H9 (cell line): Measurements from ENCODE around the gene TIPARP. TPM values are rescaled to one million over a fixed set of nuclear protein-coding genes. Genes with fewer than 3 reads are reported as not detected.

ENCODE experiments used
- DNase-seq: peaks from one replicate; pipeline ENCODE4 v3.0.0-alpha.2; 2017
- H2AFZ ChIP-seq: one replicate; pipeline ENCODE4 v1.6.1; 2013; ENCODE audit warnings: mild to moderate bottlenecking, low read length, control low read depth, moderate library complexity
- H2AK5ac ChIP-seq: 2 replicates; pipeline ENCODE4 v1.6.1; 2013; ENCODE audit warnings: low read length, control low read depth, mixed read lengths; ENCODE audit not compliant: insufficient read length
- H2BK120ac ChIP-seq: one replicate; pipeline ENCODE4 v1.6.1; 2013; ENCODE audit warnings: low read depth, mild to moderate bottlenecking, low read length, control low read depth, inconsistent platforms; ENCODE audit not compliant: poor library complexity, severe bottlenecking
- H2BK12ac ChIP-seq: 2 replicates; pipeline ENCODE4 v1.6.1; 2013; ENCODE audit warnings: low read length, control low read depth, mixed read lengths, low read depth; ENCODE audit not compliant: insufficient read length
- H2BK15ac ChIP-seq: 2 replicates; pipeline ENCODE4 v1.6.1; 2013; ENCODE audit warnings: low read depth, low read length, control low read depth
- H2BK20ac ChIP-seq: one replicate; pipeline ENCODE4 v1.6.1; 2013; ENCODE audit warnings: low read depth, mild to moderate bottlenecking, low read length, control low read depth, inconsistent platforms; ENCODE audit not compliant: poor library complexity, severe bottlenecking
- H2BK5ac ChIP-seq: 2 replicates; pipeline ENCODE4 v1.6.1; 2013; ENCODE audit warnings: low read length, control low read depth, mixed read lengths; ENCODE audit not compliant: insufficient read length
- H3K14ac ChIP-seq: 2 replicates; pipeline ENCODE4 v1.6.1; 2013; ENCODE audit warnings: low read length, control low read depth; ENCODE audit not compliant: insufficient read depth
- H3K18ac ChIP-seq: 2 replicates; pipeline ENCODE4 v1.6.1; 2013; ENCODE audit warnings: low read depth, mild to moderate bottlenecking, mixed read lengths, low read length, control low read depth; ENCODE audit not compliant: insufficient read length
- H3K23ac ChIP-seq: 2 replicates; pipeline ENCODE4 v1.6.1; 2013; ENCODE audit warnings: low read length, control low read depth, mixed read lengths, low read depth; ENCODE audit not compliant: insufficient read length
- H3K23me2 ChIP-seq: 2 replicates; pipeline ENCODE4 v1.6.1; 2013; ENCODE audit warnings: low read depth, mild to moderate bottlenecking, mixed read lengths, low read length, control low read depth; ENCODE audit not compliant: insufficient read length, poor library complexity, severe bottlenecking
- H3K27ac ChIP-seq: 2 replicates; pipeline ENCODE4 v1.5.1; 2013; ENCODE audit warnings: low read length, control low read depth, mixed read lengths, low read depth; ENCODE audit not compliant: insufficient read length
- H3K27me3 ChIP-seq: 2 replicates; pipeline ENCODE4 v1.6.1; 2013; ENCODE audit warnings: low read length, control low read depth, inconsistent platforms; ENCODE audit not compliant: insufficient read depth
- H3K4ac ChIP-seq: 2 replicates; pipeline ENCODE4 v1.6.1; 2013; ENCODE audit warnings: low read depth, mild to moderate bottlenecking, control low read depth, inconsistent platforms, low read length, moderate library complexity
- H3K4me1 ChIP-seq: 2 replicates; pipeline ENCODE4 v1.6.1; 2013; ENCODE audit warnings: low read length, control low read depth, inconsistent platforms; ENCODE audit not compliant: insufficient read depth
- H3K4me2 ChIP-seq: 2 replicates; pipeline ENCODE4 v1.6.1; 2013; ENCODE audit warnings: low read length, control low read depth, mixed read lengths; ENCODE audit not compliant: insufficient read length, insufficient read depth
- H3K56ac ChIP-seq: 2 replicates; pipeline ENCODE4 v1.6.1; 2013; ENCODE audit warnings: low read depth, mild to moderate bottlenecking, mixed read lengths, low read length, control low read depth; ENCODE audit not compliant: insufficient read length
- H3K79me1 ChIP-seq: 2 replicates; pipeline ENCODE4 v1.6.1; 2013; ENCODE audit warnings: low read depth, mild to moderate bottlenecking, moderate library complexity, low read length, control low read depth, inconsistent platforms; ENCODE audit not compliant: insufficient read depth, poor library complexity, severe bottlenecking
- H3K79me2 ChIP-seq: 2 replicates; pipeline ENCODE4 v1.6.1; 2013; ENCODE audit warnings: low read length, control low read depth, inconsistent platforms; ENCODE audit not compliant: insufficient read depth
- H3K9ac ChIP-seq: 2 replicates; pipeline ENCODE4 v1.6.1; 2013; ENCODE audit warnings: low read length, control low read depth, mixed read lengths; ENCODE audit not compliant: insufficient read length; ENCODE audit errors: extremely low read depth
- H3K9me3 ChIP-seq: one replicate; pipeline ENCODE4 v1.6.1; 2013; ENCODE audit warnings: low read depth, low read length, inconsistent platforms; ENCODE audit not compliant: control insufficient read depth
- H3T11ph ChIP-seq: one replicate; pipeline ENCODE4 v1.6.1; 2013; ENCODE audit warnings: mild to moderate bottlenecking, low read length, control low read depth, inconsistent platforms
- H4K20me1 ChIP-seq: one replicate; pipeline ENCODE4 v1.6.1; 2013; ENCODE audit not compliant: control insufficient read depth, insufficient read length, insufficient read depth
- H4K5ac ChIP-seq: 2 replicates; pipeline ENCODE4 v1.6.1; 2013; ENCODE audit warnings: low read depth, mild to moderate bottlenecking, mixed read lengths, low read length, control low read depth; ENCODE audit not compliant: insufficient read length
- H4K8ac ChIP-seq: replicated peaks from 2 replicates; pipeline ENCODE4 v1.6.1; 2013; ENCODE audit warnings: low read length, control low read depth, mixed read lengths, low read depth; ENCODE audit not compliant: insufficient read length
- H4K91ac ChIP-seq: 2 replicates; pipeline ENCODE4 v1.6.1; 2013; ENCODE audit warnings: low read depth, mild to moderate bottlenecking, moderate library complexity, mixed read lengths, low read length, control low read depth; ENCODE audit not compliant: insufficient read length
- H3K27ac Mint-ChIP-seq, 3 experiments: 2 replicates in 2 of 3; 3 replicates in 1 of 3; pipeline ENCODE4 v1.8.0; 2020 to 2021; ENCODE audit warnings: mixed read lengths in 3 of 3, mild to moderate bottlenecking in 1 of 3, moderate library complexity in 1 of 3
- H3K27me3 Mint-ChIP-seq: 2 replicates; pipeline ENCODE4 v1.8.0; 2021; ENCODE audit warnings: low read depth, mild to moderate bottlenecking, moderate library complexity, mixed read lengths
- H3K36me3 Mint-ChIP-seq, 3 experiments: 2 replicates in 2 of 3; 3 replicates in 1 of 3; pipeline ENCODE4 v1.8.0; 2020 to 2021; ENCODE audit warnings: low read depth in 3 of 3, mixed read lengths in 3 of 3; ENCODE audit not compliant: insufficient read depth in 1 of 3
- H3K4me1 Mint-ChIP-seq, 2 experiments: 2 replicates each; pipeline ENCODE4 v1.8.0; 2020; ENCODE audit warnings: mixed read lengths in 2 of 2
- H3K4me3 Mint-ChIP-seq, 2 experiments: 2 replicates in 1 of 2; 3 replicates in 1 of 2; pipeline ENCODE4 v1.8.0; 2020 to 2021; ENCODE audit warnings: mild to moderate bottlenecking in 2 of 2, mixed read lengths in 2 of 2, moderate library complexity in 1 of 2
- H3K9me3 Mint-ChIP-seq, 2 experiments: 2 replicates in 1 of 2; 3 replicates in 1 of 2; pipeline ENCODE4 v1.8.0; 2020; ENCODE audit warnings: mild to moderate bottlenecking in 2 of 2, mixed read lengths in 2 of 2, moderate library complexity in 1 of 2
- CTCF ChIP-seq: fragments of 200-600 bp; sonication (generic); conservative IDR thresholded peaks from 3 replicates; pipeline ENCODE4 v1.8.0; 2021; ENCODE audit warnings: antibody characterized with exemption, mild to moderate bottlenecking
- WGBS: extraction: QIAGEN DNeasy Blood & Tissue Kit; methylation state at CpG from one replicate; pipeline ENCODE4 v1.1.7; 2013; ENCODE audit warnings: missing lambda C conversion rate, low lambda C conversion rate, mixed read lengths; ENCODE audit not compliant: insufficient read length; ENCODE audit errors: extremely low coverage; 5-methylcytosine and 5-hydroxymethylcytosine counted together
- total RNA-seq: library from RNA; stranded (reverse); gene quantifications from 2 replicates; pipeline ENCODE4 v1.2.1, GENCODE V29; 2021

TIPARP gene
- total RNA-seq, 1 experiment from 2014 or later, result 5.9 TPM

DNA sequence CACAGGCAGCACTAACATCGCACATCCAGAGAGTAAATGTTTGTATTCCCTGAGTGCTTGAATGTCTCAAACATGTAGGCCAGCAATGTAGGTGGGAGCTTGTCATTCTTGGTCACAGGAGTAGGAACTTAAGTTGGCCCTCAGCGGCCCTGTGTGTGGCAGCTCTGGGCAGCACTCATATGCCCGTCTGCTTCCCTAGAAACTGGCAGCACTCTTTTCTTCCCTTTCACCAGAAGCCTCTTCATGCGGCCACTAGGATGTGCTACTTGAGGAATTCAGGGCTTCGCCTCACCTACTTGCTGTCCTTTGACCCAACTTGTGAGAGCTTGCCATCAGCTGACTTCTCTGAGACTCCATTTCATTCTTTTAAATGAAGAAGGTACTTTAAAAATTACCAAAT lies 69.5 kb downstream of the TIPARP start:
- Histone ChIP-seq H2AFZ (no peak overlapping the region), H3K79me2 (no peaks in the 10 kb centered on the region), H2BK5ac (no peak overlapping the region), H4K91ac (no peak overlapping the region), H3K14ac (no peak overlapping the region), H3K9ac (no peak overlapping the region), H3K79me1 (no peaks in the 10 kb centered on the region), H4K20me1 (no peaks in the 10 kb centered on the region), H2BK15ac (no peak overlapping the region), H3K4ac (no peak overlapping the region), H3K18ac (no peak overlapping the region), H4K8ac (no peak overlapping the region), H3T11ph (no peak overlapping the region), H3K9me3 (no peaks in the 10 kb centered on the region), H2BK20ac (no peak overlapping the region), H4K5ac (no peak overlapping the region), H3K4me1 (no peaks in the 10 kb centered on the region), H3K4me2 (no peak overlapping the region), H3K27me3 (no peaks in the 10 kb centered on the region), H2BK12ac (no peak overlapping the region), H3K23me2 (no peaks in the 10 kb centered on the region), H3K27ac (no peak overlapping the region), H2AK5ac (no peak overlapping the region), H3K23ac (no peak overlapping the region), H2BK120ac (no peak overlapping the region), H3K56ac (no peak overlapping the region)
- Mint-ChIP-seq H3K4me1 (peaks cover 0 to 11% of the 10 kb centered on the region in 2 experiments), H3K36me3 (peaks cover 3 to 14% (median 7%) of the 10 kb centered on the region in 3 experiments; a peak in 6 of 7 replicates), H3K27me3 (peaks cover 2% of the 10 kb centered on the region; the same call in 1 of the 2 replicates), H3K9me3 (peaks cover 6 to 9% of the 10 kb centered on the region in 2 experiments; a peak in 4 of 5 replicates), H3K4me3 (no peak overlapping the region), H3K27ac (no peak overlapping the region; a peak in 1 of 7 replicates)
- peak; percentile 59 for DNase-seq
- no CpG with 5 or more reads among the region's 5 CpGs for WGBS
- peak; percentile 53 for TF ChIP-seq CTCF
